Activated naive CD8-positive, alpha-beta T cell (primary cell): ENCODE measurements around the gene EEFSEC.
A peak's percentile ranks its signal among the peaks of the same experiment; 100 is the strongest.

Experiments used
- H3K27ac Mint-ChIP-seq: one replicate; pipeline ENCODE4 v1.8.0; 2021; ENCODE audit warnings: mixed read lengths
- H3K27me3 Mint-ChIP-seq: one replicate; pipeline ENCODE4 v1.8.0; 2021; ENCODE audit warnings: mixed read lengths
- H3K36me3 Mint-ChIP-seq: one replicate; pipeline ENCODE4 v1.8.0; 2021; ENCODE audit warnings: mixed read lengths
- H3K4me1 Mint-ChIP-seq: one replicate; pipeline ENCODE4 v1.8.0; 2021; ENCODE audit warnings: low read depth, mixed read lengths
- H3K4me3 Mint-ChIP-seq: one replicate; pipeline ENCODE4 v1.8.0; 2021; ENCODE audit warnings: mild to moderate bottlenecking, mixed read lengths
- H3K9me3 Mint-ChIP-seq: one replicate; pipeline ENCODE4 v1.8.0; 2021; ENCODE audit warnings: low read depth, mixed read lengths

Gene EEFSEC

DNA sequence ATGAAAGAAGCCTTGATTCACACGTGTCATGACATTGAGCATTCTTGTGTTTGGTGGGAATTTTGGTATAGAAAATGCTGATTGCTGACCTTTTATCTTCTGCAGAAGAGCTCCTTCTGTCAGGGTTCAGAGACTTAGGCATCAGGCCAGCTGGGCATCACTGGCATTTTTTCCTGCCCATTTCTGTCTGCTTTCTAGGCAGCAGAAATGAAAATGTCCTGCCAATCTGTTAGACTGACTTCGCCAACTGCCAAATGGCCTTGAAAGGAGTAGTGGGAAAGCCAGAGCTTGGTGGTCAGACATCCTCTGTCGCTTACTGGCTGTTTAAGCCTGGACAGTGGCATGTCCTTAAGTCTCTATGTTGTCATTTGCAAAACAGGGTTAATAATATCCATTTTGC, 57.4 kb downstream of the EEFSEC start:
- Mint-ChIP-seq H3K27me3 (no peaks in the 10 kb centered on the region), H3K36me3 (peaks cover 4% of the 10 kb centered on the region), H3K4me1 (peaks cover 27% of the 10 kb centered on the region), H3K4me3 (no peak overlapping the region), H3K9me3 (no peaks in the 10 kb centered on the region), H3K27ac (no peak overlapping the region)

DNA sequence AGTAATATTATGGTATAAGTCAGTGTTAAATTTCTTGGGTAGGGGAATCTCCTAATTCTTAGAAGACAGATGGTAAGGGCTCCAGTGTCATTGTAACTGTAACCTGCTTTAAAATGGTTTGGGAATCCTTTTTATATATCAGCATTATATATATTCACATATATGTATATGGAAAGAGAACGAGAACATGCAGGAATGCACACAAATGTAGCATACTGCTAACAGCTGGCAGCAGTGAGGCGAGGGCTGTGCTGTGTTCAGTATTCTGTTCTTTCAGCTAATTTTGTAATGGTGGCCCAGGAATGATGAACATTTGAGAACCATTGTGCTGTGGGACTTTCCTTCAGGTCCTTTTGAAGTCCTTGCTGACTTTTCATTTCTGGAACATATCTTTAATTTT, 60.8 kb downstream of the EEFSEC start:
- Mint-ChIP-seq H3K9me3 (no peaks in the 10 kb centered on the region), H3K36me3 (peaks cover 6% of the 10 kb centered on the region), H3K4me3 (no peak overlapping the region), H3K27me3 (no peaks in the 10 kb centered on the region), H3K4me1 (peaks cover 16% of the 10 kb centered on the region), H3K27ac (no peak overlapping the region)

DNA sequence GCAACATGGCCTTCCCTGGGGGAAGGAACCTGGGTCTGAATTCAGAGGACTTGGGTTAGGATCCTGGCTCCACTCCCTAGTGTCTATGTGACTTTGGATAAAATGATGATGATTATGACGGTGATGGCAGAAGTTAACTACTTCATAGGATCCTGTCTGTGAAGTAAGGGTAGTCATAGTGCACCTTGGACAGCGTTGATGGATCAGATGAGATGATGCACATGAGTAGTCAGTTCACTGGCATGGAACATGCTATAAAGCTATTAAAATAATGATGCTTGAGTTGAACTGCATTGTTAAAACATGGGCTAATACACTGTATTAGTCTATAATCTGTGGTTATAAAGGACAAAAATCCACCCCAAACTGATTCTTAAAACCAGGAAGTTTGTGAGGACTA, 62.0 kb downstream of the EEFSEC start:
- Mint-ChIP-seq H3K4me3 (no peak overlapping the region), H3K4me1 (peaks cover 9% of the 10 kb centered on the region), H3K36me3 (peaks cover 15% of the 10 kb centered on the region), H3K9me3 (no peaks in the 10 kb centered on the region), H3K27ac (no peak overlapping the region), H3K27me3 (no peaks in the 10 kb centered on the region)

DNA sequence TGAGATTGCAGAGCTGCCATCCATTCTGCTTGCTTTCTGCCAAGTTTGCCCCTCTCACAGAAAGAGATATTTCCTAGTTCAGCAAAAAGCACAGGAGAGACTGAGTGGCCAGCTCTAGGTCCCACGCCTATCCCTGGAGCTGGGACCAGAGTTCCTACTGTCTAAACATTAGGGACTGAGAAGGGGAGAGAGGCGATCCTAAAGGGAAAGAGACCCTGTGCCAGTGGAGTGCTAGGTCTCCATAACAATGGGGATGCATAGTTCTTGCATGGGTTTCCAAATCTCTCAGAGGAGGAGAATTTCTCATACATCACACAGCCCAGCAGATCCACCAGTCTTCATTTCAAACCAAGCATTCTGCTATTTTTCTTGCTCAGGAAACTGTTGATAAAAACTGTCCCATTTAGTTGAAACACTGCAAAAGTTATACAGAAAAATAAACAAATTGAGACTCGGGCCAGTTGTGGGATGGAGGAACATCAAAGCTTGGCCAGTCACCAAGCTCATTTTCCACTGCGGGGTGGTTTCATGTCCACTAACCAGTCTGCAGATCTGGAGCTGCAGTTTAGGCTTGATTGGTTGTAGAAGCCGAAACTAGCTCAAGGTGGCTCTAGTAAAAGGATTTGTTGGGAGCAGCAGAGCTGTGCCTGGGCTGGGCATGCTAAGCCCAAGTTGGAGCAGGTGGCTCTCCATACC, 62.7 kb downstream of the EEFSEC start:
- Mint-ChIP-seq H3K4me1 (peaks cover 7% of the 10 kb centered on the region), H3K27ac (no peak overlapping the region), H3K36me3 (peaks cover 22% of the 10 kb centered on the region), H3K27me3 (no peaks in the 10 kb centered on the region), H3K9me3 (no peaks in the 10 kb centered on the region), H3K4me3 (no peak overlapping the region)

DNA sequence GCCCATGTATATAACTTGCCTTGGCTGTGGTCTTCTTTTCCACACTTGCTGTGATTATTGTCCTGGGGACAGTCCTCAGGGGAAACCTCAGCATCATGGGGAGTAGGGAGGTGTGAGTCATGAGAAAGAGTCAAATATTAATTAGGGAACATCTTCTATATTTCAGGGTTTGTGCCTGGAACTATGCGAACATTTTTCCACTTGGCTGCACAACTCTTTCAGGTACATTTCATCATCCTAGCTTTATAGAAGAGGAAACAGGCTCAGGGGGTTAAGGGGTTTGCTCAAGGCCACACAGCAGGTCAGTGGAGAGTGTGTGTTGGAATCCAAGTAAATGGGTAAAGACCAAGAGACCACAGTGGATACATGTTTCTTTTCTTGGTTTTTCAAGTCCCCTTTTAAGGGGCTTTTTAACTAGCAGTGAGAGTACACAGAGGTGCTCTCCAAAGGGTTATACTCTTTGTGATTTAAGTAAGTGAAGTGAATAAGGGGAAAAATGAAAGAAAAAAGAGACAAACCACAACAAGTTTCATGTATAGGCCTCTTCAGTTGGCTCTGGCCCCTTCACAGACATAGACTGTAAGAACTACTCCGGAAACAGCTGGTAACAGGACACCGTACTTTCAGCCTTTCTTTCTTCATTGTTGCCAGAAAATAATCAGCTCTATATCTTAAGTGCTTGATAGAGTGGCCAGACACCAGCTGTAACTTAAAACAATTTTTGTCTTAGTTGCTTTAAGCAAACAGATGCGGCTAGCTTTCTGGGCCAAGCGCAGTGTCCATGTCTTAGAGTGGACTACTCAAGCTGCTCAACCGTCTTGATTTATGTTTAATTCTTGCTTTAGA, 64.6 kb downstream of the EEFSEC start:
- Mint-ChIP-seq H3K4me1 (peaks cover 5% of the 10 kb centered on the region), H3K4me3 (no peak overlapping the region), H3K36me3 (peaks cover 27% of the 10 kb centered on the region), H3K9me3 (no peaks in the 10 kb centered on the region), H3K27ac (peak overlapping the region; percentile 22), H3K27me3 (no peaks in the 10 kb centered on the region)

DNA sequence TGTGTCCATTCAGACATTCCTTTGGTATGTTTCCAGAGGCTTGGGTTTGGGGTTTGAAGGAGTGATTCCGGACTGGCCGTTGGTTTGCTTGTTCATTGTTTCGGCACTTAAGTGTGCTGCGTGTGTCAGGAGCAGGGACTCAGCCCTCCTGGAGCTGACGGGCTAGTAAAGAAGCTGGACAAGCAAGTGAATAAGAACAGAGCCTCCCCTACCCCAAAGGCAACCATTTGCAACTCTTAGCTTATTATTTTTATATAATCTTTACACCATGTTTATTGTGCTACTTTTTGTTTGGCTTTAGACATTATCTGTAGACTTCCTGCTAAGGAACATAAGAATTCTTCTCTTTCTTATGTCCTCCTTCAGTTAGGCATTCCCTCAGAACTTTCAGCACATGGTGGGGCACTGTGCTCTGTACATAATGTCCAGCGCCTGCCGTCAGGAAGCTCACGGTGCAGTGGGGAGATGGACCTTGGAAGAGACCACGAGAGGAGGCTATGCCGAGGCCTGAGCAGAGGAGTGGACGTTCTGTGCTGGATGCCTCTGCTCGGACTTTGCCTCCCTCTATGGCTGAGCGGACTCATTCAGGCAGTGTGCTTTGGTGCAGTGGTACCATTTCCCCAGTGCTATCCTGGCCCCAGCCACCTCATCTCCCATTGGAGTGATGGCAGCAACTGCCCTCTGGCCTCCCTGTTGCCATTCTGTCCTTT, 65.4 kb downstream of the EEFSEC start:
- Mint-ChIP-seq H3K4me1 (peaks cover 5% of the 10 kb centered on the region), H3K4me3 (no peak overlapping the region), H3K27ac (no peak overlapping the region), H3K27me3 (no peaks in the 10 kb centered on the region), H3K36me3 (peaks cover 32% of the 10 kb centered on the region), H3K9me3 (peaks cover 7% of the 10 kb centered on the region)

DNA sequence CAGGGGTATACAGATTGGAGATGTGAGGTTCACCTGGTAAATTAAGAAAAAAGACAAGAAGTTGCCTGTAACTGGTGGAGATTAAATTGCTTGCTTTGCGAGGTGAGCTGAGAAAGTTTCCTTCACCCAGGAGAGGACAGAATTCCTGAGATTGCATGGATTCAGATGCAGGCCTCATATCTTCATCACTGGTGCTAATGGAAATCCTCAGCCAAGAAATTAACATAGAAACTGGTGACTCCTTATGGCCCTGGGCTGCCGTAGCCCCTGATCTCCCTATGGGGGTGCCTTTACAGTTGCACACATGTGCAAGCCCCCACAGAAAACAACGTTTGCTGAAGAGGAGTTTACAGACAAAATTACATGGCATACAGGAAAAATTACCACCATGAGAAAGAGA, 68.0 kb downstream of the EEFSEC start:
- Mint-ChIP-seq H3K36me3 (peaks cover 32% of the 10 kb centered on the region), H3K9me3 (peaks cover 7% of the 10 kb centered on the region), H3K4me3 (no peak overlapping the region), H3K27me3 (no peaks in the 10 kb centered on the region), H3K4me1 (peaks cover 5% of the 10 kb centered on the region), H3K27ac (no peak overlapping the region)

DNA sequence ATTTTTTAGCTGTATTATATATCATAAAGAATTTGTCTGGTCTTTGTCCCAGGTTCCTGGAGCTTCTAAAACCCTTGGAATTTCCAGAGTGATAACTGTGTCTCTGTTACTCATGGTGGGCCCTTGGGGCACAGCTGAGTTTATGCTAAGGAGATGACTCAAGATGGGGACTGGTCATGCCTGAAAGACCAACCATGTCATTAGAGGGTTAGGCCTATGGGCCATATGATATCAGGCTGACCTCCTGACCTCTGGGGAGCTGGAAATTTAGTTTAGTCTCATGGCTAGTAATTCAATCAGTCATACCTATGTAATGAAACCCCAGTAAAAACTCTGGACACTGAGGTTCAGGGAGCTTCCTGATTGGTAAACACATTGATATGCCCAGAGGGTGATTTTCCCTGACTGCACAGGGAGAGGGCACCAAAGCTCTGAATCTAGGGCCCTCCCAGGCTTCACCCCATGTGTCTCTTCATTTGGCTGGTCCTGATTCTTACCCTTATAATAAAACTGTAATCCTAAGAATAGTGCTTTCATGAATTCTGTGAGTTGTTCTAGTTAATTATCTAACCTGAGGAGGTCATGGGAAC, 69.6 kb downstream of the EEFSEC start:
- peaks cover 9% of the 10 kb centered on the region for H3K4me1 Mint-ChIP-seq
- H3K4me3 Mint-ChIP-seq: no peak overlapping the region
- H3K9me3 Mint-ChIP-seq: peaks cover 7% of the 10 kb centered on the region
- H3K27ac Mint-ChIP-seq: no peak overlapping the region
- H3K27me3 Mint-ChIP-seq: no peaks in the 10 kb centered on the region
- H3K36me3 Mint-ChIP-seq: peaks cover 32% of the 10 kb centered on the region

DNA sequence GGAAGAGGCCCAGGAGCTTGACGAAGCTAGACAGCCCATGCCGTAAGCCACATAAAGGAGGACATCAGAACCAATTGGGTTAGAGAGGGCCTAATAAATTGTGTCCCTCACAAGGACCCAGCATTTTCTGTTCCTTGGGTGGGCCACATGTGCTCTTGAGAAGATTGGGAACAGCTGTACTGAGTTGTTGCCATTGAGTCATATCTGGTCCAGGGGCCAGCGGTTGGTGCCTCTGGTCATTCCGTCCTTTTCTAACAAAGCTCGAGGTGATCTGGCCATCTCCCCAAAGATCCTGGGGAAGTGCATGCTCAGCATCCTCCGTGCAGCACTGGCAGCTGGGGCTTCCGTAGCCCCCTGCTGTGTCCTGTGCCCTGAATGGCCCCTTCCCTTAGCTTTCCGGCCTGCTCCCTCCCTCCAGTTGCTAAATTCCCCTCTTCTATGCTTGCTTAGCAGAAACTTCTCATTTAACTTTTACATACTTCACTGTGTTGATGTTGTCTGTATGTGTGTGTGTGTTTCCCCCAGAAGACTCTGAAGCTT, 73.0 kb downstream of the EEFSEC start:
- no peak overlapping the region for H3K27ac Mint-ChIP-seq
- peaks cover 11% of the 10 kb centered on the region for H3K4me1 Mint-ChIP-seq
- H3K4me3 Mint-ChIP-seq: no peak overlapping the region
- no peaks in the 10 kb centered on the region for H3K27me3 Mint-ChIP-seq
- H3K9me3 Mint-ChIP-seq: peaks cover 7% of the 10 kb centered on the region
- peaks cover 8% of the 10 kb centered on the region for H3K36me3 Mint-ChIP-seq

DNA sequence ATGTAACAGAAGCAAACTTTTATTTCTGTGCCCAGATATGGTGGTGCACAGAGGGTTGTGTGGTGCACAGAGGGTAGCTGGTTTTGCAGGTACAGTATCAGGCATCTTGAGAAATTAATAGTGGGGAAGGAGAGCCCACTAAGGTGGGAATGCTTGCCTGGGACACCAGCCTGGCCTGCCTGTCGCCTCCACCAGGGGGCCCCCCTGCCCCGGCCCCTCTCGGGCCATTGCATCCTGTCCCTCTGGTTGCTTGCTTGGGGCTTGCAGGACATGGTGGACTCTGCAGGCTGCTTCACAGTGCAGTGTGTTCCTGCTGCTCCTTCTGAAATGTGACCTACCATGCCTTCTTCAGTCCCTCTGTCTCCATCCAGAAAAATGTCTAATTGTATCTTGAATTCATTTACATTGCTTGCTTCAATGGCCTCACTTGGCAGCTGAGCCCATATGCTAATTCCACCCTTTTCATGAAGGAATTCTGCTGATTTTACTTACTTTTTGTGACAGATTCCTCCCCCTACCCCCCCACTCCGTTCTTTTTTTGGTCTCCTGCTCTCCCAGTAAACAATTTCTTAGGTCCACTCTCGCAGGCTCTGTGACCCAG, 73.6 kb downstream of the EEFSEC start:
- Mint-ChIP-seq H3K27ac (no peak overlapping the region), H3K4me3 (no peak overlapping the region)

DNA sequence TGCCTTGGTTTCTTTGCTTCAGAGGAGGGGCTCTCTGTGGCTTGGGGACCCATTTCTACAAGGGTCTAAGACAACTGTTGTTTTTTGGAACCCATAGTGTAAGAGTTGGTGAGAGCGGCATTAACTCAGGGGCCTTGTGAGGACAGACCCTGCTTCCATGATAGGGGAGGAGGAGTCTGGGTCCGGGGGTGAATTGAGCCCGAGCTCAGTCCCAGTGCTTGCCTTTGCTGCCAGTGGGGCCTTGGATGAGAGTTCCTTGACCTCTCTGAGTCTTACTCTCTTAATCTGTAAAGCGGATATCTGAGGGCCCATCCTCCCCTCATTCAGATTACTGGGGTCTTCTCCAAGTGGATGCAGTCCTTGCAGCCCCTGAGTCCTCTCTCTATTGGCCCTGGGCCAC, 74.2 kb downstream of the EEFSEC start:
- Mint-ChIP-seq H3K27ac (no peak overlapping the region), H3K9me3 (peaks cover 7% of the 10 kb centered on the region), H3K4me3 (no peak overlapping the region), H3K4me1 (peaks cover 11% of the 10 kb centered on the region), H3K27me3 (no peaks in the 10 kb centered on the region), H3K36me3 (peaks cover 6% of the 10 kb centered on the region)

More for the DNA sequence above, 73.6 kb downstream of the EEFSEC start:
- Mint-ChIP-seq H3K4me1 (peaks cover 11% of the 10 kb centered on the region), H3K36me3 (peaks cover 7% of the 10 kb centered on the region), H3K27me3 (no peaks in the 10 kb centered on the region), H3K9me3 (peaks cover 7% of the 10 kb centered on the region)

DNA sequence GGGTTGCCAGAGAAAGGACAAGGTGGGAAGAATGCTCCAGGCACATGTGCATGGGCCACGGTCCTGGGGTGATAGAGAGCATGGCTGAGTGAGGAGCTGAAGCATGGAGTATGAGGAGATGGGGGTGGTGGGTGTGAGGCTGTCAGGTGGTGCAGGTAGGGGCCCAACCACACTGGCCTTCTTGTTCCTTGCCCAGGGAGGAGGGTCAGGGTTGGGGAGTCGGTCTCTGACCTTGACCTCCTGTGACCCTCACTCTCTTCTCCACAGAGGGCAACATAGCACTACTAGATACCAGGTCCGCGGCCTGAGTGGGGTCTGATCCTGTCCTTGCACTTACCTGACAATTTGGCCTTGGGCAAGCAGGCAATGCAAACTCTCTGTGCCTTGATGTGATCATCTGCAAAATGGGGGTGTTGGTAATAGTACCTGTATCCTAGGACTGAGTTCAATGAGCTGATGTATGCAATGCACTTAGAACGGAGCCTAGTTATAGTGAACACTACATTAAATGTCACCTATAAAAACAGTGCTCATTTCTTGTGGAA, 75.2 kb downstream of the EEFSEC start:
- peaks cover 2% of the 10 kb centered on the region for H3K9me3 Mint-ChIP-seq
- H3K27me3 Mint-ChIP-seq: no peaks in the 10 kb centered on the region
- peaks cover 2% of the 10 kb centered on the region for H3K36me3 Mint-ChIP-seq
- no peak overlapping the region for H3K4me3 Mint-ChIP-seq
- peaks cover 11% of the 10 kb centered on the region for H3K4me1 Mint-ChIP-seq
- H3K27ac Mint-ChIP-seq: no peak overlapping the region

DNA sequence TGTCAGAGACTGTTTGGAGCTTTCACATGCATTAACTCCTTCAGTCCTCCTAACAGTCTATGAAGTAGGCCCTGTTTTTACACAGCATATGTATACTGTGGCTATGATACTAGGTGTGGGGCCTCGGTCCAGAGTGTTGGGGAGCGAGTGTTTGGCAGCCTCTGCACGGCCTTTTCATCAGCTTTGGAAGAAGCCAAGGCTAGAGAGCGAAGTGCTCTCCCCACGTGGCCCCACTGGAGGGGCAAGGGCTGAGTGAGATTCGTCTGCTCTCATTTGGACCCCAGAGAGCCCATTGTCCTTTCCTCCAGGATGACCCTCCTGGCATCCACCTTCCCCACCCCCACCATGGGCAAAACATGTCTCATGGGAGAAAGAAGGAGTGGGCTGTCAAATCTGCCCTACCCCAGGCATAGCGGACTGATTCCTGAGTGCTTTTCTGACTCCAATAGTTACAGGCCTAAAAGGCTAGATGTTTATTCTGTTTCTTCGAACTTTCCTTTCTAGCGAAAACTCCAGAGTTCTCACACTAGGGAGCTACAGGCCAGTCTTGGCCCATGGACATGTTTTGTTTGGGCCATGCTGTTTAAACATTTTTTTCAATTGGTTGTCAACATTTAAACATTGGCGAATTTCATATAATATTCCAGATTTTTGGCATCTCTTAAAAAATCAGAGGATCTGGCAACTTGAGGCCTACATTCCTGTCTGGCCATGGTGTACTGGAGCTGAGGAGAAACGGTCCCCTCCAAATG, 76.0 kb downstream of the EEFSEC start:
- Mint-ChIP-seq H3K4me3 (no peak overlapping the region), H3K36me3 (no peaks in the 10 kb centered on the region), H3K4me1 (peaks cover 15% of the 10 kb centered on the region)

More for the DNA sequence above, 76.0 kb downstream of the EEFSEC start:
- Mint-ChIP-seq H3K27ac (no peak overlapping the region), H3K27me3 (no peaks in the 10 kb centered on the region), H3K9me3 (no peaks in the 10 kb centered on the region)
